ENCODE results near the gene ADGRG2.
"Not testable (repeated sequence)": the region's sequence is repeated elsewhere in the genome, so short reads cannot be mapped to it uniquely, and the experiment has no call there.

The ADGRG2 gene

DNA sequence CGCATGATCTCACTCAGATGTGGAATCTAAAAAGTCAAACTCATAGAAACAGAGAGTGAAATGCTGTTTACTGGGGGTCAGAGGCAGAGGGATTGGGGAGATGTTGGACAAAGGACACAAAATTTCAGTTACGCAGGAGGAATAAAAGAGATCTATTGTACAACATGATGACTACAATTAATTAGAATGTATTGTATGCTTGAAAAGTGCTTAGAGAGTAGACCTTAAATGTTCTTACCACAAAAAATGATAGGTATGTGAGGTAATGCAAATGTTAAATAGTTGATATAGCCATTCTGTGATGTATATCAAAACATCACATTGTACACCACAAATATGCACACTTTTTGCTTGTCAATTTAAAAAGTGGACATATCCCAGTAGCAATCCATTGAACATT, 102.3 kb downstream of the ADGRG2 start:
- intact Hi-C loops (cut with DNase I) = no loop called here
- no peak for DNase-seq

DNA sequence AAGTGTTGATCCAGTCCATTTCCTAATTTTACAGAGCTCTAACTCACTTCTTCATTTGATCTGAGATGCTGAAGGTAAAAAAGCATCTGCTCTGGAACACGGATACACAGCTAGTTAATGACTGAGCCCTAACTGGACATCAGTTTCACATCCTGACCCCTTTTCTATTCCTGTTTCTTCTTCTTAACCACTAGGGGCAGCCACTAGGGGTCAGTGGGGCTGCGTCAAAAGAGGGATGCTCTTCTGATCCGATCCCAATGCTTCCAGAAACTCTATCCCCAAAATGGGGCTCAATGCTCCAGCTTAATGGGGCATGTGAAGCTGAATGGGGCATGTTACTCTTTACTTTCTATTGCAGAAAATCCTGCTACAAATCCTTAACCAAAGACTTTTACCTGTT, 105.0 kb downstream of the ADGRG2 start:
- intact Hi-C loops (cut with DNase I) = no loop called here
- DNase-seq = peak in 11 of 42 donors; percentile 2 to 38 (median 8)

DNA sequence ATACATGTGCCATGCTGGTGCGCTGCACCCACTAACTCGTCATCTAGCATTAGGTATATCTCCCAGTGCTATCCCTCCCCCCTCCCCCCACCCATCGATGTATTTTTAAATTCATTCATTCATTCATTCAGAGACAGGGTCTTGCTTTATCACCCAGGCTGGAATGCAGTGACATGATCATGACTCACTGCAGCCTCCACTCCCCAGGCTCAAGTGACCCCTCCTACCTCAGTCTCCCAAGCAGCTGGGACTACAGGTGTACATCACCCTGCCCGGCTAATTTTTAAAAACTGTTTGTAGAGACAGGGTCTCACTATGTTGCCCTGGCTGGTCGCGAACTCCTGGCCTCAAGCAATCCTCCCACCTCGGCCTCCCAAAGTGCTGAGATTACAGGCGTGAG, 105.7 kb downstream of the ADGRG2 start:
- DNase-seq; intact Hi-C loops (cut with DNase I): not testable (repeated sequence)

DNA sequence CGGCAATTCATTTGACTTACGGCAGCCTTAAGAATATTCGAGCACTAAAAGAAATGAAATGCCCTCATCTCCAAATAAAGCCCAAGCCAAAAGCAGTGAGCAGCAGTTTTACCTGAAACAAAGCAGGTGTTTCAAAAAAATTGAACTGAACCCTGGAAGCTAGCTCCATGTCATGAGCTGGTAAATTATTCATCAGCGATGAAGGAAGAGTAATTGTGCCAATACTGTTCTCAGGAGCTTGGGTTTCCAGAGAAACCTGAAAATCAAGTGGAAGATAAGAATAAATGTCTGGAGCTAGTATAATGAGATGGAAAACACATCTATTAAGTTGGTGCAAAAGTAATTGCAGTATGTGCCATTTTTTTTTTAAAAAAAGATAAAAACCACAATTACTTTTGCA, 114.4 kb downstream of the ADGRG2 start:
- intact Hi-C loops (cut with DNase I) = no loop called here
- no peak for DNase-seq

DNA sequence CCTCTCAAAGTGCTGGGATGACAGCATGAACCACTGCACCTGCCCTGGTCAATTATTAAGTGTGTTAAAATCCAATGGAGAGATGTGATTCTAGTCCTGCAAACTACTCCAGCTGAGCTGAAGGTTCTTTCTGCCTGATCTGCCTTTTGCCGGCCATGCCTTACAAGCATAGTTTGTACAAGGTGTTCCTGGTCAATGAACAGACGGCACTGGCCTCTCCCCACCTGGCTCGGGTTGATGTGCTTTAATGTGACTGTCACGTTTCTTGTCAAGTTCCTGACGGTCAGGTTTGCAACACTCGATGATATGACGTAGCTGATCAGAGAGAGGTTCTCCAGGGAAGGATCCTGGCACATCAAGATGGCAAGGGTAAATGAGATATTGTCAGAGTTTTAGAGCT, 115.3 kb downstream of the ADGRG2 start:
- DNase-seq = no peak
- intact Hi-C loops (cut with DNase I) = no loop called here

DNA sequence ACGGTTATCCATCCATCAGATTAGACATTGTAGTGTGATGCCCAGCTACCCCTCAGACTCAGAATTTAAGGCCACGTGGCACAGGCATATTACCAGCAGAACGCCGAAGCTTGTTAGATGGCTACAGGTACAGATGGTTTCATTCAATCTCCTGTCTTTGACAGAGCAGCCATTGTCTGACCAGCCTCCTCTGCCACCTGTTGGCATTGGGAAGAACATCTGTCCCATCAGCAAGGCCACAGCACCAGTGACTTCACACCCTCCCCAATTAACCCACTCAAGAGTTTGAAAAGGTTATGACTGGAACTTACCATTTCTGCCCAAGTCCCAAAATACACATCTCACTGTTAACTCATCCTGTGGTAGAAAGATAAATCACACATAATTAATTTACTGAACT, 116.4 kb downstream of the ADGRG2 start:
- intact Hi-C loops (cut with DNase I) = no loop called here
- DNase-seq = no peak

DNA sequence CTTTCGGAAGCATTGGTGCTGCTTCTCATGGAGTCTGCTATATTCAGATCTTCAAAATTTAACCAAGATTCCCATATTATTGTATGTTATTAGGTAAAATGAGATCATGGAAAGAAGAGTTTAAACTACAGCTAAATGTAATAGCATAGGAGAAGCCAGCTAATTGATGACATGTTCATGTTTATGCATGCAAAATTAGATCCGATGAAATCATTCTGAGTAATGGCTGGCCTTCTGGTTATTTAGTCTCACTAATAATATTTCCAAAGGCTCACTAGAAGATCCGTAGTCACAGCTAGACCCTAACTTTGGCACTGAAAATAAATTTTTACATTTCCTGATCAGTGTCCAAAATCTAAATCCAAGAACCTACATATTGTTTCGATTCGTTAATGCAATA, 118.5 kb downstream of the ADGRG2 start:
- intact Hi-C loops (cut with DNase I) = no loop called here

DNA sequence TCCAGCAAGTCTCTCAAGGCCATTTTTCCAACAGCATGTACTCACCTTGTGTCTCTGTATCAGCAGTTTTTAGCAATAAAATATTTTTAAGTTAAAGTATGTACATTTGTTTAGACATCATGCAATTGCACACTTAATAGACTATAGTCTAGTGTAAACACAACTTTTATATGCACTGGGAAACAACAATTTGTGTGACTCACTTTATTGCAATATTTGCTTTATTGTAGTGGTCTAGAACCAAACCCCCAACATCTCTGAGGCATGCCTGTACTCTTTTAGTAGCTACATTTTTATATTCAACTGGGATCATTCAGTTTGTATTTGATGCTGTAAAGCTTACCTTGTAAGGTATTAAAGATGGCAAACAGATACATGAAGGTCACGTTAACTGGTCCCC, 123.6 kb downstream of the ADGRG2 start:
- no peak for DNase-seq
- intact Hi-C loops (cut with DNase I) = no loop called here

More for the DNA sequence above, 118.5 kb downstream of the ADGRG2 start:
- DNase-seq = no peak

DNA sequence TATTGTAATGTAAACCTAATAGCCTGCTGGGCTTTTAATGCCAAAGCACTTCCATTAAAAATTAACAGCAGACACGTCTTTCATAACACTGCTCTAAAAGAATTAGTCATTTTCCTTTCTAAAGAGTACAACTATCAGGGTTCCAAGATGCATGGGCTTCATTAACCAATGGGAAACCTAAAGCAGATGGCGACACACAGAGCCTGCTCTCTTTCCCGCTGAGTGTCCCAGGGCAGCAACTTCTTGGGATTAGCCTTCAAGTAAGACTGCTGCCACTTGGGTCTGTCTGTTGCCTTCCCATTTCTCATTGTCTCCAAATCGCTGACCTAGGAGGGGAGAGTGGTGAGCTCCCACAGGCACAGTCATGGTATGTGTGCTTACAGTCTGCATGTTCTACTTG, 124.4 kb downstream of the ADGRG2 start:
- intact Hi-C loops (cut with DNase I) = no loop called here
- DNase-seq = no peak

DNA sequence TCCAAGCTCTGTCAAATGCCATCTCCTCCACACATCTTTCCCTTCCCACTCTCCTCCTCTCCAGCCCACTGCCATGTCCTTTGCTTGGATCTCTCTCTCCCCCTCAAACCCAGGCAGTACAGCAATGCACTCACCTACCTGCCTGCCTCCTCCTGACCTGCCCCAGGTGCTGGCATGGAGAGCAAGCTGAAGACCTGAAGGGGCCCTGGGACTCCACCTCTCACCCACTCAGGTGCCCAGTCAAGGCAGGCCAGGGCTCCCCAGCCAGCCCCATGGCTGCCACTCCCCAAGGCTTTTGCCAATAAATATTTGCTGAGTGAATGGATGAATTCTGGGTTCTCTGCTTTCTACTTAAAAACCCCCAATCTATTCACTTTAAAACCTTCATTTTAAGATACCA, 125.7 kb downstream of the ADGRG2 start:
- intact Hi-C loops (cut with DNase I) = no loop called here
- DNase-seq = peak in 4 of 42 donors; percentile 2 to 35 (median 4)

DNA sequence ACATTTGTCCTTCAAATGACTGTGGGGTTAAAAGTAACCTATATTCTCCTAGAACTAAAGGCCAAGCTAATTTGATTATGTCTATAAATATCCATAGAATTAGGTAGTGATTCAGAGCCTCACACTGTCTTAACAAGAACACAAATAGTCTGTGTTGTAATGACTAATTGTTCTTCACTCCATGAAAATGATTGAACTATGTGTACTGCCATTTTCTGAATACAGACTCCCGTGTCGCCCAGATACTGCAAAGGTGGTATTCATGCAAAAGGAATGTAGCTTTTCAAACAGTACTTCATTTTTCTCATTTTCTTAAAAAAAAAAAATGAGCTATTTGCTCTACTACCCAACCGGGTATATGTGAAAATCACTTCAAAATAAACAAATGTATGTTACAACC, 127.0 kb downstream of the ADGRG2 start:
- no peak for DNase-seq
- intact Hi-C loops (cut with DNase I) = no loop called here

DNA sequence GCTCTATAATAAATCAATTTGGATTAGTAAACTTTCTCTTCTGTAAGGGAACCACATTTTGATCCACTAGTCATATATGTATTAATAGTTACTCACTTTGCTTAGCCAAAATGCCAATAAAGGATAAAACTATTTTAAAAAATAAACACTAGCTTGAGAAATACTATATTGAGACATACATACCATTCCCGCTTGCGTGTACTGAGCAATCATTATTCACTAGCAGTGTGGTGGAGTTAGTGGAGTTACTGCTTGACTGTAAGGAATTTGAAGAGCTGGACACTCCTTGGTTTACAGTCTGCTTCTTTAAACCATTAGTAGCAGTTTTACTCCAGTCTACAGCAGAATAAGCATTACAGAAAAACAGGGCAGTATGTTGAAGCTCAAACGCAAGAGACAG, 127.6 kb downstream of the ADGRG2 start:
- no peak for DNase-seq

DNA sequence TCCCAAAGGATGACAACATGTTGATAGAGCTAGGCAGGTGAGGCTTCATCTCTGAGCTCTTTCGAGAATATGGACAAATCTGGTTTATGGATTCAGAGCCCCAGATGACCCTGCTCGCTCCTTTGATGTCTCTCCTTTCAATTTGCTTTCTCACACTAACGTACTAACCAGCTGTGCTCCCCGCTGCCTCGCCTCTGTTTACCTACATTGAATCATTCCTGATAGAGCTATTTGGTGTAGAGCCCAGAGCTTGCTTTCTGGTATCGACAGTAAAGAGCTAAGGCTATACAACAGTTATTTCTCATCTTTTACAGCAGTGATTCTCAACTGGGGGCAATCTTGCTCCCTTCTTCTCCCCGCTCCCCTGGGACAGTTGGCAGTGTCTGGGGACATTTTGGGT, 129.4 kb downstream of the ADGRG2 start:
- intact Hi-C loops (cut with DNase I) = no loop called here
- no peak for DNase-seq

More for the DNA sequence above, 127.6 kb downstream of the ADGRG2 start:
- intact Hi-C loops (cut with DNase I) = no loop called here

DNA sequence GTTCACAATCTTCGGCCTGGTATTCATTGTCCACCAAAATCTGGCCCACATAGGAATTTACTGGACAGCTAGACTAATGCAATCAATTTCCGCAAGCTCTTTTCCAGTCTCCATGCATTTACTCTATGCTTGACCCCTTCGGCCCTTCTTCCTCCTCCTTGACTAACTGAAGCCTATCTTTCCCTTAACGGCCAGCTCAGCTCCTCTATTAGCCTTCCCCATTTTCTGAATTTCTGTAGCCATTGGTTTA, 137.2 kb downstream of the ADGRG2 start:
- intact Hi-C loops (cut with DNase I) = no loop called here
- no peak for DNase-seq

DNA sequence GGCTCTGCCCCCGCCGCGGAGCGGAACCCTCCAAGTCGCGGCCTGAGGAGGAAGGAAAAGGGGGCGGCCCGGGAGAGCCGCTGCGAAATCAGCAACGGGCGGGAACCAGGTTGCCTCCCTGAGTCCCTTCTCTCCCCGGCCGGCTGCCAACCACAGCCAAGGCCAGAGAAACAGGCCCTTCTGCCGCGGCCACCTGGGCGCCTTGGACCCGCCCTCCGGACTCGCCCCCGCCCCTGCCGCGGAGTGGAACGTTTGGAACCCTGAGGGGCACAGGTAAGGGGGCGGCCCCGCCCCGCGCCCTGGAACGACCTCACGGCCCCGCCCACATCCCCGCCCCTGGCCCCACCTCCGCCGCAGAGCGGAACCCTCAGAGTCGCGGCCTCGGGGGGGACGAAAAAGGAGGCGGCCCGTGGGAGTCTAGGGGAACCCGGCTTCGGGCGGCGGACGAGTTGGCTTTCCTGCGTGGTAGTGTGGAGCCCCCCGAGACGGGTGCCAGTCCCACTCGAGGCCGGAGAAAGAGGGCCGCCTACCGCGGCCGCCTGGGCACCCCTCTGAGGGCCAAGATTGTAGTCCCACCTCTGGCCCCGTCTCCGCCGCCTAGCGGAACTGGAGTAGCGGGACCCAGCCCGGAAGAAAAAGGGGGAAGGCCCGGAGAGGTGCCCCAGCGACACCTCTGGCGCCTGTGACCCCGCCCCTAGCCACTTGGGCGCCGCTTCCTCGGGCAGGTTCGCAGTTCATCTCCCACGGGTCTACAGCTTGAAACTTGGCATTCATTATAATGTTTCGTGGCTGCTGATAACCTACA, 137.7 kb downstream of the ADGRG2 start:
- peak; percentile 39 to 90 (median 80) for DNase-seq
- intact Hi-C loops (cut with DNase I) = no loop called here

DNA sequence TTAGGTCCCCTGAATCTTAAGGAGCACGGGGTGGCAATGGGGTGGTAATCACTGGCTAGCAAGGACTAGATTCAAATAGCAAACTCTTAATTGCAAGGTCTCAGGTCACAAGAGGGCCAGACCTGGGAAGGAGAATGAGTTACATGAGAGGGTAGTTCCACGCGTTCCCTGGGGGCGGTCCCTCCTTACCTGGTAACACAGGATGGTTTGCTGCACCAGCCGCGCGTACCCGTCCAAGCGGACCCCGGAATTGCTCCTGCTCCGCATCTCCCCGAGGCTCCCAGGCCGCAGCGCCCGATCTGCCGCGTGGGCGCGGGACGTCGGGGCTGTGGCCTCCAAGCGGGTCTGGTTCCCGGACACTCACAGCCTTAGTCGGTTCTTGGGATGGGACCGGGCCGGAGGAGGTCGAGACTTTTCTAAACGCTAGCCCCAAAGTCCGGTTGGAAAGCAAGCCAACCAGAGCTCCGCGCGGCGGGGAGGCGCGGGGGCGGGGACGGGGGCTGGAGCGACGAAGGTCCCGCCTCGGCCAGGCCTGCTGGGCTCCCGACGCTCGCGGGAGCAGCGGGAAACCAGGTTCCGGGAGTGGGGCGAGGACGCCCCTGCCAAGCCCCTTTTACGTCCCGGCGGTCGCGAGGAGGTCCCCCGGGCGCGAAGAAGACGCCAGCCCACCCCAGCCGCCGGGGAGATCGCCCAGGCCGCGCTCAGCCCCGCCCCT, 138.4 kb downstream of the ADGRG2 start, which contains the start of gene PHKA2:
PHKA2 (minus strand) TSS at position 449 of the 715 bp plus-strand sequence; CDS start at position 267, 182 bp downstream.
- intact Hi-C loops (cut with DNase I) = no loop called here
- DNase-seq = peak in 39 of 42 donors; percentile 18 to 75 (median 50)

DNA sequence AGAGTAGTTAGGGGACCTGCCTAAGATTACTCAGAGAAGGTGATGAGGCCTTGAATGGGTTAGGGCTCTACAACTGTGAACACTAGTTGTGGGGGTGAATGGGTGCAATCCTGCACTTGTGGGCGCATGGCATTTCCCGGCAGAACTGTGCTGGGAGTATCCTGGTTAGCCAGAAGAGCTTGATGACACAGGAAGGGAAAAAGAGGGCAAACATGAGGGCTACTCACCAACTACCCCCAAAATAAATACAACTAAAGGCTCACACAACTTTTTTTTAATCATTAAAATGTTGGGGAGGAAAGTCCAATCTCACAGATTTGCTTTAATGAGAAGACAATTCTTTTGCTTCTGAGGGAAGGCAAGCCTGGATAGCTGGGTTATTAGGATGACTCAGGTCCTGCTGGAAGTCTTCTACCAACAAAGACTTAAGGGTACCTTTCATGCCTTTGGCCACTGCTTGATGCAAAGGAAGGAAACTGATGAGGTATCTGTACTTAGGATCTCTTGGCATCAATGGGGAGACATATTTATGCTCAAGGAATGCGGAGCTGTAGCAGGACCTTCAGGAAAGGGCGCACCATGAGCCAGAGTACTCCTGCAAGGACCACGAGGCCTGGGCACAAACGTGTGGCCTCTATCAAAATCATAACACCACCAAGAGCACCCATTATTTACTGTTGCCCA, 141.0 kb downstream of the ADGRG2 start:
- no peak for DNase-seq
- intact Hi-C loops (cut with DNase I) = no loop called here

DNA sequence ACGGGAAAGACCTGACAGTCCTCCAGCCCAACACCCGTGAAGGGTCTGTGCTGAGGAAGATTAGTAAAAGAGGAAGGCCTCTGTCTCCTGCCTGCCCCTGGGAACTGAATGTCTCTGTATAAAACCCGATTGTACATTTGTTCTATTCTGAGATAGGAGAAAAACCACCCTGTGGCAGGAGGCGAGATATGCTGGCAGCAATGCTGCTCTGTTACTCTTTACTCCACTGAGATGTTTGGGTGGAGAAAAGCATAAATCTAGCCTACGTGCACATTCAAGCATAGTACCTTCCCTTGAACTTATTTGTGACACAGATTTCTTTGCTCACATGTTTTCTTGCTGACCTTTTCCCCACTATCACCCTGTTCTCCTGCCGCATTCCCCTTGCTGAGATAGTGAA, 142.0 kb downstream of the ADGRG2 start:
- intact Hi-C loops (cut with DNase I) = not testable (repeated sequence)
- DNase-seq = peak in 4 of 42 donors; percentile 1 to 34 (median 14)

DNA sequence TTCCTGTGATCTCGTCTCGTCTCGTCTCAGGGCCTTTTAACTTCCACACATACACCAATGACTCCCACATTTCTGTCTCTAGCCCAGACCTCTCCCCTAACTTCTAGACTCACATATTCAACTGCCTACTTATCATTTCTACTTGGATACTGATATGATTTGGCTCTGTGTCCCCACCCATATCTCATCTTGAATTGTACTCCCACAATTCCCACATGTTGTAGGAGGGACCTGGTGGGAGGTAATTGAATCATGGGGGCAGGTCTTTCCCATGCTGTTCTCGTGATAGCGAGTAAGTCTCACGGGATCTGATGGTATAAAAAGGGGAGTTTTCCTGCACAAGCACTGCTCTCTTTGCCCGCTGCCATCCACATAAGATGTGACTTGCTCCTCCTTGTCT, 147.3 kb downstream of the ADGRG2 start:
- no peak for DNase-seq
- intact Hi-C loops (cut with DNase I) = no loop called here

DNA sequence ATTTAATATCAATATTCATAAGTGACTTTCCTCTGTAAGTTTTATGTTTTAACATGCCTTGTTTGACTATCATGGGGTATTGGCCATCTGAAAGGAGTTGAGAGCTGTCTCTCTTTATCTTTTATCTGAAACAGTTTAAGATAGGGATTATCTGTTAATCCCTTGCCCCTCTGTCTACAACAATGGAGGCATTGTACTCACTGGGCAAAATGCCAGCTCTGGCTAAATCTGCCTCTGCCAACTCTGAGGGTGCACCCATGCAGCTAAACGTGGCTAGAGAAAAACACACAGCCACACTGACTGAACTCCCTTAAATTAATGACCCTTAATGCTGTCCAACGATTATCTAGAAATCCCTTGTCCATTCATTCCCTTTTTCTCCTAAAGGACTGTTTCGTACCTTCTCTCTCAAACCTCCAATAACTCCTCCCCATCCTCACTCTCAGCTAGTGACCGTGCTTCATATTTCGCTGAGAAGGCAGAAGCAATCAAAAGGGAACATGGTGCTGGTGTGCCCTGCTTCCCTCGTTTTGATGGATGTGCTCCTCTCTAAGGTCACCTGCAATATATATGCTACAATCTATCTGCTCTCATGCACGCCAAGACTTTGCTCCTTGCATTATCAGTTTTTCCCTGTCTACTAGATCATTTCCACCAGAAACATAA, 148.6 kb downstream of the ADGRG2 start:
- DNase-seq = peak in 35 of 42 donors; percentile 8 to 81 (median 54)
- intact Hi-C loops (cut with DNase I) = no loop called here

Measured in head of caudate nucleus (tissue), 42 donors.